GM19035 (cell line): Measurements from ENCODE around the gene TRAF1.

Source experiments
- ATAC-seq: cut with Tn5 transposase; IDR thresholded peaks from one replicate; pipeline ENCODE4 v1.9.1; 2021; ENCODE audit not compliant: unreplicated experiment

TRAF1 gene

DNA sequence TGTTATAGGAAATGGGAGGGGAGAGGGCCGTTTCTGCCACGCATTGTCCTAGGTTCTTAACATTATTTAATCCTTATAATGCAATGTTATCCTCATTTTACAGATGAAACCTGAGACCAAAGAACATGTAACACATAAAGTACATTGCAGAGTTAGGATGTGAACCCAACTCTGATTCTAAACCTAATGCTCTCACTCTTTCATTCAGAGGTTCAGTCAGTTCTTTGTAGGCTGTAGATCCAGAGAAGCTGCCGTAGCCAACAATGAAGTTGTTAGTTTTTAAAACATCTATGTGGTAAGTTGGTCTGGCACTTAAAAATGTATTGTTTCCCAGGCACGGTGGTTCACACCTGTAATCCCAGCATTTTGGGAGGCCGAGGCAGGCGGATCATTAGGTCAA is 73.4 kb downstream of the TRAF1 start:
- no peak for ATAC-seq
